NCI-H510A treated with DMSO at 0.1 percent for 48 hours (cell line): ENCODE data around the gene CNDP1.
"Not testable (repeated sequence)": the region's sequence is repeated elsewhere in the genome, so short reads cannot be mapped to it uniquely, and the experiment has no call there.

Experiments
- DNase-seq: peaks from one replicate; lab custom pipeline; 2025; lab: John Stamatoyannopoulos, UW

Gene CNDP1, protein sequence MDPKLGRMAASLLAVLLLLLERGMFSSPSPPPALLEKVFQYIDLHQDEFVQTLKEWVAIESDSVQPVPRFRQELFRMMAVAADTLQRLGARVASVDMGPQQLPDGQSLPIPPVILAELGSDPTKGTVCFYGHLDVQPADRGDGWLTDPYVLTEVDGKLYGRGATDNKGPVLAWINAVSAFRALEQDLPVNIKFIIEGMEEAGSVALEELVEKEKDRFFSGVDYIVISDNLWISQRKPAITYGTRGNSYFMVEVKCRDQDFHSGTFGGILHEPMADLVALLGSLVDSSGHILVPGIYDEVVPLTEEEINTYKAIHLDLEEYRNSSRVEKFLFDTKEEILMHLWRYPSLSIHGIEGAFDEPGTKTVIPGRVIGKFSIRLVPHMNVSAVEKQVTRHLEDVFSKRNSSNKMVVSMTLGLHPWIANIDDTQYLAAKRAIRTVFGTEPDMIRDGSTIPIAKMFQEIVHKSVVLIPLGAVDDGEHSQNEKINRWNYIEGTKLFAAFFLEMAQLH

DNA sequence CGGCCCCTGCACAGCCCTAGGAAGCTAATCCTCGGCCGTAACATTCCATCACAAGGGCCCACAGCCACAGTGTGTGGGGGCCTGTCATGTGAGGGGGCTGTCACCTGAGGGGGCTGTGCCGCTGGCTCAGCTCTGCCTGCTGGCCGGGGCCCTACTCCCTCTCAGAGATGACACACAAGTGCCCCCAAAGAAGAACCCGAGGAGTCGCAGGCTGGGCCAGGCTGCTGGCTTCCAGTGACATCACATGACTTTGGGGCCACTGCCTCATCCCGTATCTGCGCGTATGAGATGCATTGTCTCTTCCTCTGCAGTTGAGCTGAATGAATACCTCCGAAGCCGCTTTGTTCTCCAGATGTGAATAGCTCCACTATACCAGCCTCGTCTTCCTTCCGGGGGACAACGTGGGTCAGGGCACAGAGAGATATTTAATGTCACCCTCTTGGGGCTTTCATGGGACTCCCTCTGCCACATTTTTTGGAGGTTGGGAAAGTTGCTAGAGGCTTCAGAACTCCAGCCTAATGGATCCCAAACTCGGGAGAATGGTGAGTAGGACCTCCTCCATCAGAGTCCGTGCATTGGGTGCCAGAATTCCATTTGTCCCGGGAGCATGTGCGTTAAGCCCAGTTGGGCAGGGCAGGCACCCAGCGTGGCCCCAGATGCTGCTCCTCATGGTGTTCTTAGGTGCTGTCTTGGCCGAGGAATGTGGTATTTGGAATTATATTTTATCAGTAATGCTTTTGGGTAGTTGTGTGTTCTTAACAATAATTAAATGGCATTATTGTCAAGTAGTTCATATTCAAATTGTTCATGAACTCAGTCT, at the start of gene CNDP1:
Gene CNDP1 (plus strand): TSS at position 351 of the 820 bp plus-strand sequence. CDS start 168 bp downstream, at position 519.
- no peak for DNase-seq

DNA sequence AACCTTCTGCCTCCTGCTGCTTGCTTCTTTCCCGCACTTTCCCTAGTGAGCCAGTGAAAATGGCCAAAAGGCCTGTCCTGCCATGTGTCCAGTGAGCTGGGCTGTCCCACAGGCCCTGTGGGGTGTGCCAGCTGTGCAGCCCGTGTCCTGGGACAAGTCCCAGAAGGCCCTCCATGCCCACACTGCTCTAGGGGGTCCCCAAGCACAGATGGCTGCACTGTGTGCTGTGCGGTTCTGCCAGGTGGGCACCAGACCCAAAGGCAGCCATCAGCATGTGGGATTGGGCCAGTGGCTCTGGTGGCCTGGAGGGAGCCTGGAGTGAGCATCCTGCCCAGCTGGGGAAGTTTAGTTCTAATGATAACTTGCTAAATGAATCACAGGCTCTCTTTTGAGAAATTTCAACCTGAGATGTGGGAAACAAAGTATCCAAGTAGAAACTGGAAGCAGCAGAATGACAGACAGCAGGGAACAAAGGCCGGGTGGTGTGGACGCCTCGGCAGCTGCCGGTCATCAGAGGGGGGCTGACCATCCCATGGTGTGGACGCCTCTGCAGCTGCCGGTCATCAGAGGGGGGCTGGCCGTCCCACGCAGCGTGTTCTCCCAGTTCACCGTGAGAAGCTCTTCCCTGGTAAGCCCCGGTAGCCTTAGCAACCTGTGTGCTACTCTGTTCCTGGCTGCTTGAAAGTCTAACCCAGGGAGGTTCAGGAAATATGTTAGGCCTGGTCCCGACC, 48.0 kb upstream of the CNDP1 start:
- no peak for DNase-seq

DNA sequence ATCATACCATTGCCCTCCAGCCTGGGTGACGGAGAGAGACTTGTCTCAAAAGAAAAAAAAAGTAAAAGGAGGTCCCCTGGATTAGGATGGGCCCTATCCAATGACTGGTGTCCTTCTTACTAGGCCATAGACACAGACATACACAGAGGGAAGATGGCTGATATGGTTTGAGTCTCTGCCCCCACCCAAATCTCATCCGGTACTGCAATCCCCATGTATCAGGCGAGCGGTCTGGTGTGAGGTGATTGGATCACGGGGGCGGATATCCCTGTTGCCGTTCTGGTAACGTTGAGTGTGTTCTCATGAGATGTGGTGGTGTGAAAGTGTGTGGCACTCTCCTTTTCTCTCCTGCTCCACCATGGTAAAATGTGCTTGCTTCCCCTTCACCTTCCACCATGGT, 45.9 kb upstream of the CNDP1 start:
- DNase-seq = no peak

DNA sequence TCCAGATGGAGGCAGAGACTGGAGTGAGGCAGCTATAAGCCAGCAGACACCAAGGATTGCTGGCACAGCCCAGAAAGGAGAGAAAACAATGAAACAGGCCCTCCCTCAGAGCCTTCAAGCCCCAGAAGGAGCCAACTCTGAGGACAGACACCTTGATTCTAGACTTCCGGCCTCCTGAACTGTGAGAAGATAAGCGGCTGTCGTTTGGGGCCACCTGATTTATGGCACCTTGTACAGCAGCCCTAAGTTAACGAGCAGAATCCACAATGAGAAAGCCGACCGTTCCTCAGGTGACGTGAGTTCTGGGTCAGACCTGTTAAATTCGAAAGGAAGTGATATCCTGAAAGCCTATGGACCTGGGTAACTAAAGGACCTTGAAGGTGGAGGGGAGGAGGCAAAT, 45.4 kb upstream of the CNDP1 start:
- DNase-seq = no peak

DNA sequence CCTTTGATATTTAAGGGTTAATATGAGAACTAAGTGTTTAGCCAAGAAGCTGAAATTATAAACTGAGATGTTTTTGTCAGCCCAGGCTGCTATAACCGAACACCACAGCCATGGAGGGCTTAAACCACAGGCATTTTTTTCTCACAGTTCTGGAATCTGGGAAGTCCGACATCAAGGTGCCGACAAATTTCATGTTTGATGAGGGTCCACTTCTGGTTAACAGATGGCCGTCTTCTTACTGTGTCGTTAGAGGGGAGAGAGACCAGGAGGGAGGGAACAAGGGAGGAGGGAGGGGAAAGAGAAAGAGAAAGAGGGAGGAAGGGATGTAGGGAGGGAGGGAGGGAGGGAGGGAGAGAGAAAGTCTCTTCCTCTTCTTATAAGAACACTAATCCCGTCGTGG, 44.6 kb upstream of the CNDP1 start:
- DNase-seq = no peak

DNA sequence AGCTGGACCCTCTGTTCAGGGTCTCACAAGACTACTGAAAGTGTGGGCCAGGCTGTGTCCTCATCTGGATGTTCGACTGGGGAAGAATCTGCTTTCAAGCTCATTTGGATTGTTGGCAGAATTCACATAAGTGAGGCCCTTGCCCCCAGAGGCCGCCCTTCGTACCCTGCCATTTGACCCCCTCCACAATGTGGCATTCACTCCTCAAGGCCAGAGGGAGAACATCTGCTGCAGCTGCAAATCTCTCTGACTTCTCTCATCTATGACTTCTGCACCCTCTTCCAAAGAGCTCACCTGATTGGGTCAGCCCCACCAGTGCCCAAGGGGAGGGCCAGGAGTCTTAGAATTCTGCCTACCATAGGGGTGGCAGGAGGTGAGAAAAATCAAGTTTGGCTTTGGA, 42.0 kb upstream of the CNDP1 start:
- no peak for DNase-seq

DNA sequence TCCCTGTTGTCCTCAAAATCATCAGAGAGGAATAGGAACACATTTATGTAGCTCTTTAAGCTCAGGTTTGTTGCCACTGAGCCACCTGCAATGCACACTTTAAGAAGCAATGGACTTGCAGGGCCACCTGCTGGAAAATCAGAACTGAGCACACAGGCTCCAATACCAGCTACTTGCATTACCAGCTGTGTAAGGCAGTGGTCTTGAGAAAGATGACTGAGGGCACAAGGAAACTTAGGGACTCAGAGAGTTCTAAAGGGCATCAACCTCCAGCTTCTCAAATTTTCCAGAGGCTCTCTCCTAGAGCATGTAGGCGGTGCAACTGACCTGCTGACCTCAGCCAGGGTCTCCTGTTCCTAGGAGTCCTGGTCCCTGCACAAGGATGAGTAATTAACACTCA, 40.6 kb upstream of the CNDP1 start:
- DNase-seq = peak; percentile 96

DNA sequence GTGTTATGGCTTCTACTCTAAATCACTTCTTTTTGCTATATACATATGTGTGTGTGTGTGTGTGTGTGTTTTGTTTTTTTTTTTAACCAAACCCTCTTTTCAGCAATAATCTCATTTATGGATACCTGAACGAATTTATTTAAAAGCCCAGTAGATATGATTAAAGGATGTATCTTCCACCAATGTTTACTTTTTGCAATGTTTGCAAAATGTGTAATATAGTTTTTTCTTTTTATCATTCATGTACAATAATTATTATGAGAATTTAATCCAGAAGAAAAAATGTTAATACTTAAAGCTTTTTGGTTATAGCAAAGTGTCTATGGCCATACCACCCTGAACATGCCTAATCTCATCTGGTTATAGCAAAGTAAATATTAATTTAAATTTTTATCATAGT, 39.8 kb upstream of the CNDP1 start:
- DNase-seq = no peak

DNA sequence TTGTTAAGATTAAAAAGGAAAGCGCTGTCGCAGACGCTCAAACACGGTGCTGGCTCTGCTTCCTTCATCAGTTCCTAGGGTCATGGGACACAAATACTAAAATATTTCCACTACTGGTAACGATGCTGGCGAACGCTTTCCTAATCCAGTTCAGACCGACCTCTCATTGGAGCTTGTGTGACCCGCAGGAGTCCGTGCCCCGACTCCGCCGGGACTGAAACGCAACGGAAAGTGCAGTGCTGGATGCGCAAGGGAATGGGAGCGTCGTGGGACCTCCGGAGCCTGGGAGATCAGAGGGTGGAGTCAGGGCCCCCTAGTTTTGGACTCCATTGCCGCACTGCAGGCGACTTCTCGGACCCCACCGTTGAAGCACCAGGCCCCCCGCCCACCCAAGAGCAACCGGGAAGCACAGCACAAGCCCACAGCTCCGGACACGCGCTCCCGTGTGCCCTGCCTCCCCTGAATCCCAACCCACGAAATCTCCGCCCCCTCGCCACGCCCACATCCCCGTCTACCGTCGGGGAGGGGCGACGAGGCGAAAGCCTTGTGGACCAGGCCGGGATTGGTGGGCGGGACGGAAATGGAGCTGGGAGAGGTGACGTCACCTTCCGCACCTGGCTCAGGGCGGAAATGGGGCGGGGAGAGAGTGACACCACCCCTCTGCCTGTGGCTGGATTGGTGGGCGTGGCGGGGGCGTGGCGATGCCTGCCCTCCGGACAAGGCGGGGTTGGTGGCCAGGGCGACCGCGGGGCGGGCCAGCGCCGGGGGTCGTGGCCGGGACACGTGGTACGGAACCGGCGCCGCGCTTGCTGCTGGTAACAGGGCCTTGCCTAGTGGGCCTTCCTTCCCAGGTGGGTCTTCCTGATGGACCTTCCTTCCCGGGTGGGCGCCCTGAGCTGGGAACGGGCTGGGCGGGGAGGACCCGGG, 38.5 kb upstream of the CNDP1 start, which contains the start of gene CNDP2:
Gene CNDP2 (plus strand): TSS at position 783 of the 927 bp plus-strand sequence. CDS start 3,611 bp downstream, outside the sequence.
- DNase-seq = peak; percentile 99

DNA sequence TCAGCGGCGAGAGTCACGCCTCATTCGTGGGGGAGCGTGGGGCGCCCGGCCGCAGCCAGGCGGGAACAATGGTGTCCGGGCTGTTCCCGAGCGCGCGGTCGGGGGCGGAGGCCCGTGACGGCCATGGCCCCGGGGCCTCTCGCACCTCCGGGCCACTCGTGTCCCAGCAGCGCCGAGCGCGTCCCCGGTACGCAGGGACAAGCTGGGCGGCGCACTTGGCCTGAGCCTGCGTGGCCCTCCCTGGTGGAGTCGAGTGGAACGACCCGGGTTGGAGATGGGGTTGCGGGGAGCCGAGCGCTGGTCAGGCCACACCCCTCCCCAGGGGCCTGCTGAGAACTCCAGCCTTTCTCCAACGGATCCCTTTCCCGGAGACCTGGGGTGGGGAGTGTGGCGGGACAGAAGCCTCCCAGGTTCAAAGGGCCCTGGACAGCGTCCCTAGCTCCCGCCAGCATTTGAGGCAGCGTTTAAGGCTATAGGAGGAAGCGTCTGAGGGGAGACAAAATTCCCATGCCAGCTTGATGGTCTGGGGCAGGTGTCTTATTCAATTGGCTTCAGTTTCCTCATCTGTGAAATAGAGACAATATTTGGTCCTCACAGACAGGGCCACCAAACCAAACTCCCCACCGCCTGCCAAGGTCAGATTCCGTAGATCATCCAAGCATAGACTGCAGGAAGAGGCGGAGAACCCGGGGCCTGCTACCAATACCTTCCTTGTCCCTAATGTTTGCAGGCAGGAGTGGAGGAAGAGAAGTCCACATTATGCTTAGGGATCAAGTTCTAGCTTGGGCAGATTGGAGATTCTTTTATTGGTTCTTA, 37.6 kb upstream of the CNDP1 start:
- peak; percentile 81 for DNase-seq

DNA sequence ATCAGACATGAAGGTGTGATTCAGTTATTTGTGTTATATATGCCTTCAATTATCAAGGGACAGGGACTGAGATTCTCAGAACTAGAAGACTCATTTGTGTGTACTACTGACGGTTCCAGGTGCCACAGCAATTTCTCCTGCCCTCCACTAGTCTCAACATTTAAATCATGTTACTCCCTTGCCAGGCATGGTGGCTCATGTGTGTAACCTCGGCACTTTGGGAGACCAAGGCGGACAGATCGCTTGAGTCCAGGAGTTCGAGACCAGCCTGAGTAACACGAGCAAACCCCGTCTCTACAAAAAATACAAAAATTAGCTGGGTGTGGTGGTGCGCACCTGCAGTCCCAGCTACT, 37.0 kb upstream of the CNDP1 start:
- DNase-seq = no peak

DNA sequence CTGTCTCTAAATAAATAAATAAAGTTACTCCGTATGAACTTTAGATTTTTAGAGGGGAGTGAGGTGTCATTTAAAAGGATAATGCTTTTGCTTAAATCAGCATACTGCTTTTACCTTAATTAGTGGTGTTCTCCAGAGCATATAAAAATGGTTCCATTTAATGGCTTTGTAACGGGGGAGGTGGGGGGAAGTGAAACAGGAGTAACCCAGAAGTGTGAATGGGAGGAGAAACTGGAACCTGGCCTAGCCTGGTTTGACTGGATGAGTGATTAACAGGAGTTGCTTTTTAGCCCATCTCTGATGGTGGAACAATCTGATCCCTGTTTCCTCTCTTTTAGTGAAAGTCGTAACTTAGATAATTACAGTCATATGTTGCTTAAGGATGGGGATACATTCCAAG, 36.5 kb upstream of the CNDP1 start:
- DNase-seq = peak; percentile 39

DNA sequence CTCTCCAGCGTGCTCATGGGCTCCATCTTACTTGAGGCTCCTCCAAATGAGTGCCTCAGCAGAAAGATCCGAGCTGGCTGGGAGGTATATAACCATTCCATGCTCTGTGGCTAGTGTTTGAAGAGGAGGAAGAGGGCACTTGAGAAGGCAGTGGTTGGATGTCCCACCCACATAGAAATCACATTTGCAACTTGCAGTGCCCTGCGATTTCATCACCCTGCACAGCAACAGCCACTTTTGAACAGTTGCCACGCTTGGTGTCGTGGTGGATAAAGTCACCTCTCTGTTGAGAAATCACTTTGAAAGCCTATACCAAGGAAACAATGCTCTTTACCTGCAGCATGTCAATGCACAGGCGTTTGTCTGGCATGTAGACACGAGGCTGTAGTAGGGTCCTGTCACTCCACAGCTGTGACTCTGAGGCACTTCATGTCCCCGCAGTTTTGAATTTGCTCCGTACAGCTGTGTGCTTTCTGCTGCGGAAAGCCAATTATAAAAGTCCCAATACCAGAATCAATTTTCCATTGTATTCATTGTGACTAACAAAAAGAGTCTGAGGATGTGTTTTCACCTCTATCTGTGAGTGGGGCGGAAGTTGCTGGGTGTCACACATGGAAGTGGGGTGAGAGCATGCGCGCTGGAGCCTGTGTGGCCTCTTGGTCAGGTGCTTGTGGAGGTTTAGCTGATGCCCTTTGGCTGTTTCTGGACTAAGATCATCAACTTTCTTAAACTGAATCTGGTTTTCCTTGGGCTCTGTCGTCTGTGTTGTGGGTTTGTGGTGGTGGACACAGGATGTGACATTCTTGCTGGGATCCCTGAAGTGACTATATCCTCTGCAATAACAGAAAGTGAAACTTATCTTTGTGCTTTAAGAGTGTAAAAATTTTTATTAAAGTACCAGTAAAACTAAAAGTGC, 35.3 kb upstream of the CNDP1 start:
- DNase-seq = peak; percentile 97

DNA sequence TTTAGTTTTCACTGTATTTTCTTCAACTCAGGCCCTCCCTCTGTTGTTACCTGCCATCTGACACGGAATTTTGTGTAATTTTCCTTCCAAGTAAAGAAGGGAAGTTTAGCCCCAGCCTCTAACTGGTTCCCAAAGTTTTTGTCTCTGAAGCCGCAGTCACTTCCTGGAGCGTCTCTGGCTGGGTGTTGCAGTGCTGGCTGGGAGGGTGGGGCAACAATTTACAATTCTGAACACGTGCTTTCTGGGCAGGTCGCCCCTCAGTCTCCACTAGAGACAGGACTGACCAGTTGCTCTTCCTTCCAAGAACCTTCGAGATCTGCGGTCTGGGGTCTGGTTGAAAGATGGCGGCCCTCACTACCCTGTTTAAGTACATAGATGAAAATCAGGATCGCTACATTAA, 34.7 kb upstream of the CNDP1 start:
- DNase-seq = no peak

DNA sequence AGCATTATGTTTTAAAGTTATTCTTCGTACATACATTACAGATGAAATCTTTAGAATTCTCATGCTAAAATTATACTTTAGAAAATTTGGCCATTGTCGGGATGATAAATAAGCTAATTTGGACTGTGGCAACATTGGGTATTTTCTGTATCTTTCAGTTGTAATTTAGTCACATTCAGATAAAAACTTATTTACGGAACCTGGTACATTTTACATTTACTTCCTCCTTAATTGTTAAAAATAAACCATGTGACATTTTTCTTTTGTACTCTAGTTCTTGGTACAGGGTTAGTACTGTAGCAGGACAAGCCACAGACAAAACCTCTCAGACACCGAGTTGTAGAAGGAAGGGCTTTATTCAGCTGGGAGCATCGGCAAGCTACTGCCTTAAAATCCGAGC, 33.9 kb upstream of the CNDP1 start:
- DNase-seq = no peak

DNA sequence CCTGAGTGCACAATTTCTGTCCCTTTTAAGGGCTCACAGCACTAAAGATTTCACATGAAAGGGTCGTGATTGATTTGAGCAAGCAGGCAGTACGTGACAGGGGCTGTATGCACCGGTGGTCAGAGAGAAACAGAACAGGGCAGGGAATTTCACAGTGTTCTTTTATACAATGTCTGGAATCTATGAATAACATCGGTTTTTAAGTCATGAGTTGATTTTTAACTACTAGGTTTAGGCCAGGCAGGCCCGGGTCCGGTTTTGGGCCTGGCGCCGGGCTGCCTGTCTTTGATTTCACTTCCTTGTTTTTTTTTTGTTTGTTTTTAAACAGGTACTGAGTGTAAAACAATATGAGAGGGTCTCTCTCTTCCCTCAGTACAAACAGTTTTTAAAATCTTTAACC, 33.5 kb upstream of the CNDP1 start:
- not testable (repeated sequence) for DNase-seq

DNA sequence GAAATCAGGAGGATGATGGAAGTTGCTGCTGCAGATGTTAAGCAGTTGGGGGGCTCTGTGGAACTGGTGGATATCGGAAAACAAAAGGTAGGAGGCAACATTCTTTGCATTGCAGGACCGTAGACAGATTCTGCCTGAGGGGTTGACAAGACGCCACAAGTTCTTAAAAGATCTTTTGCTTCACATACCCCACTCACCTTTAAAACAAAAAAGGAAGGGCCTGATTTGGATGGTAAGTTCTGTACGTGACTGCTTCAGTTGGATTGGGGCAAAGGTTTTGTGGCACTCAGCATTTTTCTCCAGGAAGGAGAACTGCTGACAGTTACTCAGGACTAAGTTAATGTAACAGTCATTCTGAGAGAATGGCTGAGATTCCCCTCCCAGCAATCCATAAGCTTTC, 32.9 kb upstream of the CNDP1 start:
- DNase-seq = no peak

DNA sequence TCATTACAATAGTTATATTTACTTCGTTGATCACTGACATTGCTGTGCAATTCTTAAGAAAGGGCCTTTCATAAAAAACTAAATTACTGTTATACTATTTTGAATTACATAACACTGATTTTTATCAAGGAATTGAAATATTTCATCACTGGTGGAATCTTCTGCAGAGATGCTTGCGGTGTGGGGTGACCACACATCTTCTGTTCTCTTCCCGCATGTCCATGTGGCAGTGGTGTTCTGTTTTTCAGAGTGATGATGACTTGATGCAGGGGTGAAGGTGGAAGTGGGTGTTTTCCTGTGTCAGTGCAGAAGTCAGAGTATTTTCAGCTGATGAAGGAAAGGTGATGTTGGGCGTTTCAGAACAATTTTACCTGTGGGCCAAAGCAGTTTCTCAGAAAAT, 31.2 kb upstream of the CNDP1 start:
- DNase-seq = no peak

DNA sequence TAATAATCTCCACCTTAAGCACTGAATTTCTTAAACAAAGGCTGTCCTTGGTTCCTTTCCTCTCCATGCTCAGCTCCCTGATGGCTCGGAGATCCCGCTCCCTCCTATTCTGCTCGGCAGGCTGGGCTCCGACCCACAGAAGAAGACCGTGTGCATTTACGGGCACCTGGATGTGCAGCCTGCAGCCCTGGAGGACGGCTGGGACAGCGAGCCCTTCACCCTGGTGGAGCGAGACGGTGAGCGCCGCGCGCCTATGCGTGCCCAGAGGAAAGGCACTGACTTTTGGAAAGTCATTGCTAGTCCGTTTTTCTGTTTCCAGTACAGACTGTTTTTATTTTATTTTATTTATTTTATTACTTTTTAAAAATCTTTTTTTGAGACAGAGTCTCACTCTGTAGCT, 28.5 kb upstream of the CNDP1 start:
- DNase-seq = no peak
